Left ventricle myocardium inferior (tissue), 1 donor: ENCODE data around the gene SORCS3. TPM values are rescaled to one million over a fixed set of nuclear protein-coding genes. Genes with fewer than 3 reads are reported as not detected.

ENCODE experiments used
- DNase-seq: peaks from one replicate; pipeline ENCODE4 v3.0.0-alpha.2; 2020
- H3K27ac ChIP-seq: fragments of 200-600 bp; replicated peaks from 2 replicates; pipeline ENCODE4 v1.8.0; 2021
- H3K27me3 ChIP-seq: fragments of 200-600 bp; 2 replicates; pipeline ENCODE4 v1.8.0; 2021; ENCODE audit warnings: low read depth
- H3K36me3 ChIP-seq: fragments of 200-600 bp; 2 replicates; pipeline ENCODE4 v1.8.0; 2021
- H3K4me1 ChIP-seq: fragments of 200-600 bp; 2 replicates; pipeline ENCODE4 v1.8.0; 2021
- H3K4me3 ChIP-seq: fragments of 200-600 bp; 2 replicates; pipeline ENCODE4 v1.8.0; 2021; ENCODE audit warnings: mild to moderate bottlenecking, moderate library complexity
- H3K9me3 ChIP-seq: fragments of 200-600 bp; replicated peaks from 2 replicates; pipeline ENCODE4 v1.8.0; 2021
- intact Hi-C: fragments of 100-400 bp; cut with micrococcal nuclease; formaldehyde crosslinking; loops from one replicate; pipeline ENCODE4 v1.11.0; 2022
- total RNA-seq: library from RNA; stranded (reverse); fragmentation: NEBNext Ultra II Directional; extraction: Animal tissue kit (Norgen Biotek cat#: 25700); gene quantifications from one replicate; pipeline ENCODE4 v1.2.1, GENCODE V29; 2021
- TF ChIP-seq, protein P1 (sequence below): fragments of 200-600 bp; IDR thresholded peaks from 2 replicates; pipeline ENCODE4 v1.8.0; 2021; ENCODE audit warnings: antibody characterized with exemption, mild to moderate bottlenecking, borderline replicate concordance
- donor health status: DM: no; HTN: yes; CAD: no; lungs with severe emphysema.

SORCS3 gene
- total RNA-seq, 1 donor from 2014 or later = 0.03 TPM

DNA sequence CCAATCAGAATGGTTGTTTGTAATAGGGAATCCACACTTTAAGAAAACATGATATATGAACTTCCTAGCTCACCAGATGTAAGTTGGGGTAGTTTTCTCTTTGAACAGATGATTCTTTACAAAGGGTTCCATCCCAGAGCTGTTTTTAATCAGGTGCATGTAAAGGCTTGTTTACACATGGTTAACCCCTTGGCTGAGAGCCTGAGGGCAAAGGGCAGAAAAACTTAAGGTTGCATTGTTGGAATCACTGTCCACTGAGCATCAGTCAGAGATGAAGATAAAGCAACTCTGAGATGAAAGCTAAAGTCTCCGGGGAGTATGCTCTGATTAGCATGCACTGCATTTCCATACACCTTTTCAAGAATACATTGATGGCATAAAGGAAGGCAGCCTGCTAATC, 518.2 kb downstream of the SORCS3 start:
- TF ChIP-seq, protein P1, sequence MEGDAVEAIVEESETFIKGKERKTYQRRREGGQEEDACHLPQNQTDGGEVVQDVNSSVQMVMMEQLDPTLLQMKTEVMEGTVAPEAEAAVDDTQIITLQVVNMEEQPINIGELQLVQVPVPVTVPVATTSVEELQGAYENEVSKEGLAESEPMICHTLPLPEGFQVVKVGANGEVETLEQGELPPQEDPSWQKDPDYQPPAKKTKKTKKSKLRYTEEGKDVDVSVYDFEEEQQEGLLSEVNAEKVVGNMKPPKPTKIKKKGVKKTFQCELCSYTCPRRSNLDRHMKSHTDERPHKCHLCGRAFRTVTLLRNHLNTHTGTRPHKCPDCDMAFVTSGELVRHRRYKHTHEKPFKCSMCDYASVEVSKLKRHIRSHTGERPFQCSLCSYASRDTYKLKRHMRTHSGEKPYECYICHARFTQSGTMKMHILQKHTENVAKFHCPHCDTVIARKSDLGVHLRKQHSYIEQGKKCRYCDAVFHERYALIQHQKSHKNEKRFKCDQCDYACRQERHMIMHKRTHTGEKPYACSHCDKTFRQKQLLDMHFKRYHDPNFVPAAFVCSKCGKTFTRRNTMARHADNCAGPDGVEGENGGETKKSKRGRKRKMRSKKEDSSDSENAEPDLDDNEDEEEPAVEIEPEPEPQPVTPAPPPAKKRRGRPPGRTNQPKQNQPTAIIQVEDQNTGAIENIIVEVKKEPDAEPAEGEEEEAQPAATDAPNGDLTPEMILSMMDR = no peak
- no peaks in the 10 kb centered on the region for H3K4me1 ChIP-seq
- no peak overlapping the region for H3K27ac ChIP-seq
- H3K9me3 ChIP-seq = no peaks in the 10 kb centered on the region
- H3K36me3 ChIP-seq = no peaks in the 10 kb centered on the region
- intact Hi-C loops = no loop called here
- no peaks in the 10 kb centered on the region for H3K27me3 ChIP-seq
- no peak for DNase-seq
- no peak overlapping the region for H3K4me3 ChIP-seq

DNA sequence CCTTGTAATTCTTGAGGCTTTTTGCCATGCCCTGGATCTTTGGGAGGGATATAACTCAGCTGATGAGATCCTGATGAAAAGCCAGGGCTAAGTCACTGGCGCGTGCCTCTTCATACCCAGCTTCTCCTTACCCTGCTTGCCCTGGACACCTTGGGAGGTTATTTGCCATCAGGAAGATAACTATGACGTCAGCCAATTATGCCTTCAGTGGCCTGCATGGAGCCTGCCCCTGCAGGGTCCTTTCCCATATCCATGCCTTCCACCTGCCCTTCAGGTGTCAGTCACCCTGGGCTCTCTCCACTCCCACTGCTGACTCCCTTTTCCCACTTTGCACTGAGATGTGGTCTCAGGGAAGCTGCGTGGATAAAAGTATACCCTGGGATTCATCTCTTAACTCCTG, 520.1 kb downstream of the SORCS3 start:
- no peaks in the 10 kb centered on the region for H3K4me1 ChIP-seq
- H3K9me3 ChIP-seq = no peaks in the 10 kb centered on the region
- no peak for DNase-seq
- TF ChIP-seq, protein P1 = no peak
- no peaks in the 10 kb centered on the region for H3K36me3 ChIP-seq
- H3K27me3 ChIP-seq = no peaks in the 10 kb centered on the region
- H3K27ac ChIP-seq = no peak overlapping the region
- intact Hi-C loops = no loop called here
- H3K4me3 ChIP-seq = no peak overlapping the region

DNA sequence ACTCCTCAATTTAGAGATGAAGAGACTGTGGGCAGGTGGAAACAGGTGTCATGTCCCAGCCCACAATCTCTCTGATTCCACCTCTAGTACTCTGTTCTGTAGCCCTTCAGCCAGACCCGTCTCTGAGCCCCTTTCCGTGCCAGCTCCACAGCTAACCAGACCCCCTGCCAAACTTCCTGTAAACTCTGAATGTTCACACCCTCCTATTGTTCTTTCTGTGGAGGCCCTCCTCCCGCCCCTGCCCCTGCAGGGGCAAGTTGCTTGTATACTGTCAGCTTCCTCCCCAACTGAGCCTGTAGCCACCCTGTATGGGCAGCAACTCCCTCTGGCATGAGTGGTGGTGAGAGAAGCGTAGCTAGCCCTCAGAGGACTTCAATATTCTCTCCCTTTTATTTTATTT, 520.7 kb downstream of the SORCS3 start:
- TF ChIP-seq, protein P1 = no peak
- no peaks in the 10 kb centered on the region for H3K4me1 ChIP-seq
- DNase-seq = no peak
- no peaks in the 10 kb centered on the region for H3K36me3 ChIP-seq
- no peaks in the 10 kb centered on the region for H3K27me3 ChIP-seq
- H3K9me3 ChIP-seq = no peaks in the 10 kb centered on the region
- no peak overlapping the region for H3K27ac ChIP-seq
- H3K4me3 ChIP-seq = no peak overlapping the region
- intact Hi-C loops = no loop called here

DNA sequence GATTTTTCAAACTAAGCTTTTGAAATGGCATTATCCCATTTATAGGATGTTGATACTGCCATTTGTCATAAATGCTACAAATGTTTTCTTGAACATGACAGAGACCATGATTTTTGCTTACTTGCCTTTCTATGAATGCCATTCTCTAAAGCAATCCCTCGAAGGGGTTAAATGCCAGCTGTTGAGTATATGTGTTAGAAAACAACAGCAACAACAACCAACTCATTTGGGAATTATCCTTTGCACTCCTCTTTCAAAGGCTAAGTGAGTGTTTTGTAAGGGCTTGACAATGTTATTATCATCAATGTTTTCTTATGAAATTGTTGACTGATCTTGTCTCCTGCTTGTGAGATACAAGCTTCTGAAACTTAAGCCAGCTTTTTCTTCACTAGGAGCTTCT, 529.4 kb downstream of the SORCS3 start:
- H3K36me3 ChIP-seq = no peaks in the 10 kb centered on the region
- intact Hi-C loops = no loop called here
- TF ChIP-seq, protein P1 = no peak

DNA sequence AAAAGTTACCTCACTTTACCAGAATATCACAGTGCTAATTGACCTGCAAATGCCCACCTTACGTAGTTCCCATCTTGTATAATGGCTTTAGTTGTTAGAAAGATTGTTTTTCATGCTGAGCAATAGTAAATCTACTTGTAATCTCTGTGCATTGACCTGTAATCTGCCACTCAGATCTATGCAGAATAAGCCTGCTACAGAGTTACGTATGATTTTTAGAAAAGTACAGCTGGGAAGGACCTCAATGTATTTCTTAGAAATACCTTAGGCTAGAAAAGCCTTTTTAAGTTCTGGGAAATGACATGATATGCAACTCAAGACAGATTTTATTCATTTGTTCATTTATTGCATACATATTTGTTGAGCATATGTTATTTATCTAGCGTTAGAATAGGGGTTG, 530.9 kb downstream of the SORCS3 start:
- TF ChIP-seq, protein P1 = no peak
- peaks cover 4% of the 10 kb centered on the region for H3K9me3 ChIP-seq
- H3K4me1 ChIP-seq = no peaks in the 10 kb centered on the region
- H3K36me3 ChIP-seq = no peaks in the 10 kb centered on the region
- H3K27me3 ChIP-seq = no peaks in the 10 kb centered on the region
- intact Hi-C loops = no loop called here
- no peak overlapping the region for H3K27ac ChIP-seq
- DNase-seq = no peak
- H3K4me3 ChIP-seq = no peak overlapping the region

More for the DNA sequence above, 529.4 kb downstream of the SORCS3 start:
- no peak for DNase-seq
- Histone ChIP-seq H3K4me1 (no peaks in the 10 kb centered on the region), H3K27ac (no peak overlapping the region), H3K4me3 (no peak overlapping the region), H3K9me3 (peaks cover 4% of the 10 kb centered on the region), H3K27me3 (no peaks in the 10 kb centered on the region)

DNA sequence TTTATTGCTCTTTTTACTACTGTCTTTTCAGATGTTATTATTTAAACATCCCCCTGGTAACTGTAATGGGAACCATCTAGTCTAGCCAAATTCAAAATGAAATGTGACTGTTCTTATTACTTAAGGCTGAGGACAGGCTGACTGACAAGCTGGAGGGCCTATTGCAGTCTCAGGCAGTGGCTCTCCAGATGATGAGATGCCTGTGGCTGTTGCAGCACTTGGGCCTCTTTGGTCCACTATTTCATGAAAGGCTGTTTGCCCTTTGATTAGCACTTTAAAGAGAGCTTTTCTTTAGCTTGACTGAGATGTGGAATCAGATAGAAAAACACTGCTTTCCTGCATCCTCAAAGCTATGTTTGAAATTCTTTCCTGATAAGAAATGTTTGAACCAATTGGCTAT, 540.5 kb downstream of the SORCS3 start:
- TF ChIP-seq, protein P1 = no peak
- Histone ChIP-seq H3K9me3 (no peaks in the 10 kb centered on the region), H3K27me3 (no peaks in the 10 kb centered on the region), H3K27ac (no peak overlapping the region), H3K4me3 (no peak overlapping the region), H3K4me1 (no peaks in the 10 kb centered on the region), H3K36me3 (no peaks in the 10 kb centered on the region)
- no peak for DNase-seq
- intact Hi-C loops = no loop called here
